Measurements from ENCODE around the gene RADIL. TPM values are rescaled to one million over a fixed set of nuclear protein-coding genes. Genes with fewer than 3 reads are reported as not detected.
"Not testable (repeated sequence)": the region's sequence is repeated elsewhere in the genome, so short reads cannot be mapped to it uniquely, and the experiment has no call there.

Gene RADIL
- total RNA-seq, 2 donors from 2014 or later, result 7.7 to 16.0 TPM

DNA sequence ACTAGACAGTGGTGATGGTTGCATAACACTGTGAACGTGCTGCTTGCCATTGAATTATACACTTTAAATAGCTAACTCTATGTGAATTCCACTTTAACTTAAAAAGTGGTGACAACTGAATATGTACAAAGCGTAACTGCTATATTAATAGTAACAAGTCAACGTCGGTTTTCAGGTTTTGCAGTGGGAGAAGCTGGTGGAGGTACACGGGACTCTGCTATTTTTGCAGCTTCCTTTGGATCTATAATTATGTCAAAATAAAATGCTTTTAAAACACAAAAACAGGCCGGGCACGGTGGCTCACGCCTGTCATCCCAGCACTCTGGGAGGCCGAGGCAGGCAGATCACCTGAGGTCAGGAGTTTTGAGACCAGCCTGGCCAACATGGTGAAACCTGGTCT is 87.1 kb downstream of the RADIL start:
- no peak for TF ChIP-seq CTCF (IDR thresholded peaks at IDR 0.05)
- peaks cover 0 to 30% of the 10 kb centered on the region in 2 donors for H3K4me1 ChIP-seq
- H3K27me3 ChIP-seq, result no peaks in the 10 kb centered on the region
- no peak for DNase-seq (ENCODE audit: low spot score)
- H3K4me3 ChIP-seq, result no peak overlapping the region
- H3K27ac ChIP-seq, result no peak overlapping the region
- H3K36me3 ChIP-seq, result peaks cover 4% of the 10 kb centered on the region
- no peaks in the 10 kb centered on the region for H3K9me3 ChIP-seq

GRCh38 chr7:4794591-4795350 is 88.7 kb downstream of the RADIL start:
- H3K27me3 ChIP-seq, result no peaks in the 10 kb centered on the region
- no peak overlapping the region for H3K4me3 ChIP-seq
- DNase-seq (ENCODE audit: low spot score), result no peak
- no peak overlapping the region for H3K27ac ChIP-seq
- H3K9me3 ChIP-seq, result no peaks in the 10 kb centered on the region
- H3K36me3 ChIP-seq, result peaks cover 13% of the 10 kb centered on the region
- TF ChIP-seq CTCF (IDR thresholded peaks at IDR 0.05), result no peak
- peaks cover 0 to 31% of the 10 kb centered on the region in 2 donors for H3K4me1 ChIP-seq

DNA sequence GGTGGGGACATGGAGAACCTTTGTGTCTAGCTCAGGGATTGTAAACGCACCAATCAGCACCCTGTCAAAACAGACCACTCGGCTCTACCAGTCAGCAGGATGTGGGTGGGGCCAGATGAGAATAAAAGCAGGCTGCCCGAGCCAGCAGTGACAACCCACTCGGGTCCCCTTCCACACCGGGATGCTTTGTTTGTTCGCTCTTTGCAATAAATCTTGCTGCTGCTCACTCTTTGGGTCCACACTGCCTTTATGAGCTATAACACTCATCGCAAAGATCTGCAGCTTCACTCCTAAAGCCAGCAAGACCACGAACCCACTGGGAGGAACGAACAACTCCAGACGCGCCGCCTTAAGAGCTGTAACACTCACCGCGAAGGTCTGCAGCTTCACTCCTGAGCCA is 89.3 kb downstream of the RADIL start:
- Histone ChIP-seq H3K36me3 (peaks cover 18% of the 10 kb centered on the region), H3K4me1 (peaks cover 0 to 32% of the 10 kb centered on the region in 2 donors)
- H3K27me3 ChIP-seq; H3K4me3 ChIP-seq; H3K27ac ChIP-seq; H3K9me3 ChIP-seq; DNase-seq (ENCODE audit: low spot score): not testable (repeated sequence)

- H3K27ac ChIP-seq; H3K4me3 ChIP-seq; DNase-seq (ENCODE audit: low spot score); H3K27me3 ChIP-seq; H3K9me3 ChIP-seq: not testable (repeated sequence)
- H3K4me1 ChIP-seq, result peaks cover 0 to 27% of the 10 kb centered on the region in 2 donors
- peaks cover 22% of the 10 kb centered on the region for H3K36me3 ChIP-seq
Measured at GRCh38 chr7:4793385-4793993, 90.0 kb downstream of the RADIL start.

- H3K4me1 ChIP-seq, result peaks cover 0 to 24% of the 10 kb centered on the region in 2 donors
- DNase-seq (ENCODE audit: low spot score), result no peak
- H3K27ac ChIP-seq, result peak overlapping the region in 1 of 2 donors; percentile 46
- H3K36me3 ChIP-seq, result peaks cover 31% of the 10 kb centered on the region
- H3K4me3 ChIP-seq, result peak overlapping the region in 1 of 2 donors; percentile 52
- no peaks in the 10 kb centered on the region for H3K27me3 ChIP-seq
- no peak for TF ChIP-seq CTCF (IDR thresholded peaks at IDR 0.05)
- H3K9me3 ChIP-seq, result no peaks in the 10 kb centered on the region
Measured at GRCh38 chr7:4792537-4793126, 90.9 kb downstream of the RADIL start.

GRCh38 chr7:4791738-4792536 is 91.6 kb downstream of the RADIL start:
- H3K27me3 ChIP-seq, result no peaks in the 10 kb centered on the region
- peak overlapping the region in 1 of 2 donors; percentile 52 for H3K4me3 ChIP-seq
- peak; percentile 22 to 89 for TF ChIP-seq CTCF (IDR thresholded peaks at IDR 0.05)
- H3K27ac ChIP-seq, result peak overlapping the region in 1 of 2 donors; percentile 46
- peaks cover 0 to 24% of the 10 kb centered on the region in 2 donors for H3K4me1 ChIP-seq
- H3K36me3 ChIP-seq, result peaks cover 38% of the 10 kb centered on the region
- H3K9me3 ChIP-seq, result no peaks in the 10 kb centered on the region
- no peak for DNase-seq (ENCODE audit: low spot score)

Measured in right atrium auricular region (tissue), 2 donors.